K562 (cell line): ENCODE measurements around the gene UBAP2. TPM values are rescaled to one million over a fixed set of nuclear protein-coding genes. Genes with fewer than 3 reads are reported as not detected.
A peak's percentile ranks its signal among the peaks of the same experiment; 100 is the strongest.

ENCODE experiments used
- ATAC-seq: fragments of 200-7000 bp; cut with Tn5 transposase; 3 replicates; pipeline ENCODE4 v1.9.1; 2020; ENCODE audit warnings: moderate library complexity
- BruUV-seq: library from RNA; stranded (reverse); fragments of 400-500 nt; replicated peaks from 2 replicates; lab custom pipeline; 2021; lab: Mats Ljungman, UMichigan
- CTCF ChIA-PET: fragments of 300-600 bp; formaldehyde crosslinking; extraction: SDS; loops from one replicate; lab custom pipeline; 2021; ENCODE audit warnings: low intra/inter-chr PET ratio; lab: Yijun Ruan, JAX
- POLR2A ChIA-PET: fragments of 300-600, 350-650 bp; sonication (Branson Sonifier 250); formaldehyde crosslinking; extraction: SDS; loops from one replicate; lab custom pipeline; 2021; ENCODE audit warnings: antibody characterized with exemption, inconsistent platforms; lab: Yijun Ruan, JAX
- DNase-seq, 4 experiments: peaks; one replicate each; pipeline versions ENCODE4 v3.0.0 to v3.0.0-alpha.2; 2011 to 2018; ENCODE audit warnings: low spot score in 3 of 4, mixed read lengths in 3 of 4; ENCODE audit errors: extremely low read depth in 1 of 4
- FAIRE-seq: peaks from 2 replicates; lab custom pipeline; 2011; peaks lifted over from hg19 to GRCh38; lab: Jason Lieb, UNC
- H2AFZ ChIP-seq: 2 replicates; pipeline ENCODE4 v1.6.0; 2011; ENCODE audit warnings: low read depth, low read length, control low read depth, inconsistent platforms
- H3K27ac ChIP-seq: fragments of 200-600 bp; 3 replicates; pipeline ENCODE4 v1.8.0; 2011; ENCODE audit warnings: low read depth, mild to moderate bottlenecking, control low read depth, inconsistent platforms, low read length, moderate library complexity, mixed read lengths; ENCODE audit errors: extremely low read depth
- H3K27me3 ChIP-seq, 2 experiments: fragments of 300-600 bp in 1 of 2; 2 replicates in 1 of 2; 3 replicates in 1 of 2; pipeline versions ENCODE4 v1.6.0 to v1.8.0; 2011; ENCODE audit warnings: inconsistent platforms in 2 of 2, low read length in 2 of 2, mild to moderate bottlenecking in 1 of 2, mixed read lengths in 1 of 2, moderate library complexity in 1 of 2; ENCODE audit not compliant: control insufficient read depth in 2 of 2, insufficient read depth in 2 of 2
- H3K36me3 ChIP-seq: fragments of 300-600 bp; 3 replicates; pipeline ENCODE4 v1.8.0; 2011; ENCODE audit warnings: mild to moderate bottlenecking, low read length, inconsistent platforms; ENCODE audit not compliant: control insufficient read depth, insufficient read depth
- H3K4me1 ChIP-seq, 2 experiments: fragments of 200-600 bp in 1 of 2; replicated peaks in 1 of 2; 2 replicates in 1 of 2; 3 replicates in 1 of 2; pipeline versions ENCODE4 v1.5.1 to v1.8.0; 2011; ENCODE audit warnings: inconsistent platforms in 2 of 2, low read length in 2 of 2, mild to moderate bottlenecking in 1 of 2, mixed read lengths in 1 of 2, moderate library complexity in 1 of 2; ENCODE audit not compliant: control insufficient read depth in 2 of 2, insufficient read depth in 2 of 2
- H3K4me2 ChIP-seq: 2 replicates; pipeline ENCODE4 v1.6.1; 2011; ENCODE audit warnings: low read length, control low read depth, inconsistent platforms, mixed read lengths; ENCODE audit not compliant: insufficient read depth
- H3K4me3 ChIP-seq: fragments of 200-600 bp; sonication (generic), shearing (Covaris generic); 2 replicates; pipeline ENCODE4 v1.5.1; 2016; ENCODE audit warnings: control low read depth, inconsistent platforms
- H3K79me2 ChIP-seq: fragments of 200-600 bp; 3 replicates; pipeline ENCODE4 v1.8.0; 2011; ENCODE audit warnings: low read length, inconsistent platforms; ENCODE audit not compliant: control insufficient read depth, insufficient read depth
- H3K9ac ChIP-seq, 2 experiments: 2 replicates each; pipeline versions ENCODE4 v1.6.0 to v1.6.1; 2011; ENCODE audit warnings: low read depth in 2 of 2, low read length in 2 of 2, control low read depth in 1 of 2, inconsistent platforms in 1 of 2, mild to moderate bottlenecking in 1 of 2, mixed read lengths in 1 of 2; ENCODE audit not compliant: insufficient read depth in 1 of 2
- H3K9me1 ChIP-seq: one replicate; pipeline ENCODE4 v1.6.0; 2011; ENCODE audit warnings: inconsistent platforms, mild to moderate bottlenecking, low read length, moderate library complexity; ENCODE audit not compliant: control insufficient read depth, insufficient read depth
- H3K9me3 ChIP-seq: replicated peaks from 2 replicates; pipeline ENCODE4 v1.5.1; 2011; ENCODE audit warnings: low read depth, low read length, inconsistent platforms; ENCODE audit not compliant: control insufficient read depth, insufficient read depth
- H4K20me1 ChIP-seq: replicated peaks from 2 replicates; pipeline ENCODE4 v1.6.1; 2011; ENCODE audit warnings: low read length, inconsistent platforms, mixed read lengths; ENCODE audit not compliant: control insufficient read depth, insufficient read depth
- CHD1 ChIP-seq: fragments of 200-600 bp; sonication (generic); IDR thresholded peaks from one replicate; pipeline ENCODE4 v1.6.1; 2012; ENCODE audit warnings: mild to moderate bottlenecking, moderate library complexity, low read length, inconsistent platforms
- CTBP1 ChIP-seq: fragments of 450-650 bp; IDR thresholded peaks from 2 replicates; pipeline ENCODE4 v1.6.1; 2016; ENCODE audit warnings: borderline replicate concordance
- DACH1 ChIP-seq: fragments of 450-650 bp; IDR thresholded peaks from 2 replicates; pipeline ENCODE4 v1.6.1; 2018; ENCODE audit not compliant: partially characterized antibody
- FOSL1 ChIP-seq: fragments of 200-800 bp; sonication (Bioruptor generic); conservative IDR thresholded peaks from 2 replicates; pipeline ENCODE4 v1.6.1; 2016; ENCODE audit warnings: missing genetic modification characterization, missing compliant biosample characterization
- FOXJ3 ChIP-seq: sonication (generic); formaldehyde crosslinking; IDR thresholded peaks from 2 replicates; pipeline ENCODE4 v1.4.0; 2020; ENCODE audit warnings: mild to moderate bottlenecking, missing genetic modification reagents
- HNRNPUL1 ChIP-seq: fragments of 200-400 bp; formaldehyde crosslinking; IDR thresholded peaks from 2 replicates; pipeline ENCODE4 v1.6.1; 2017; ENCODE audit warnings: low read length
- JUN ChIP-seq, 2 experiments: sonication (generic) in 1 of 2; formaldehyde crosslinking in 1 of 2; IDR thresholded peaks; 2 replicates each; pipeline versions ENCODE4 v1.6.1 to v1.8.0; 2012 to 2022; ENCODE audit warnings: borderline replicate concordance in 2 of 2, mild to moderate bottlenecking in 2 of 2, improper control_type of control experiment in 1 of 2, low read depth in 1 of 2, low read length in 1 of 2, missing genetic modification reagents in 1 of 2
- NFRKB ChIP-seq: fragments of 450-650 bp; IDR thresholded peaks from 2 replicates; pipeline ENCODE4 v1.6.1; 2016; ENCODE audit warnings: low read depth
- NR3C1 ChIP-seq: sonication (generic); formaldehyde crosslinking; IDR thresholded peaks from 2 replicates; pipeline ENCODE4 v1.8.1; 2022; ENCODE audit warnings: missing genetic modification reagents
- PHB2 ChIP-seq: fragments of 450-650 bp; IDR thresholded peaks from 2 replicates; pipeline ENCODE4 v1.6.1; 2017; ENCODE audit warnings: low read depth
- PPARD ChIP-seq: fragments of 250-450 bp; sonication (Bioruptor Pico); IDR thresholded peaks from 2 replicates; pipeline ENCODE4 v1.8.0; 2022; ENCODE audit warnings: inconsistent platforms, mild to moderate bottlenecking, moderate library complexity
- SIRT6 ChIP-seq: IDR thresholded peaks from one replicate; pipeline ENCODE4 v1.6.1; 2012; ENCODE audit warnings: low read depth, mild to moderate bottlenecking, control low read depth, inconsistent platforms, low read length, moderate library complexity
- STAG1 ChIP-seq: sonication (generic); formaldehyde crosslinking; IDR thresholded peaks from 2 replicates; pipeline ENCODE4 v1.5.0; 2020; ENCODE audit warnings: missing genetic modification reagents, borderline replicate concordance
- ZNF134 ChIP-seq: fragments of 250-450 bp; sonication (Bioruptor Pico); conservative IDR thresholded peaks from 2 replicates; pipeline ENCODE4 v1.4.0; 2020
- ZNF23 ChIP-seq: fragments of 250-450 bp; sonication (Bioruptor Pico); IDR thresholded peaks from 2 replicates; pipeline ENCODE4 v1.4.0; 2020; ENCODE audit warnings: mild to moderate bottlenecking
- ZNF282 ChIP-seq: sonication (generic); formaldehyde crosslinking; IDR thresholded peaks from 2 replicates; pipeline ENCODE4 v1.8.1; 2023; ENCODE audit warnings: missing genetic modification reagents
- ZNF57 ChIP-seq: fragments of 450-650 bp; formaldehyde crosslinking; IDR thresholded peaks from 2 replicates; pipeline ENCODE4 v1.4.0; 2020; ENCODE audit warnings: mild to moderate bottlenecking, moderate library complexity
- ZNF639 ChIP-seq, 2 experiments: fragments of 200-800 bp in 1 of 2; sonication (Bioruptor generic) in 1 of 2; sonication (generic) in 1 of 2; formaldehyde crosslinking in 1 of 2; IDR thresholded peaks in 1 of 2; conservative IDR thresholded peaks in 1 of 2; 2 replicates each; pipeline versions ENCODE4 v1.5.0 to v1.6.1; 2016 to 2020; ENCODE audit warnings: missing compliant biosample characterization in 1 of 2, missing genetic modification characterization in 1 of 2, missing genetic modification reagents in 1 of 2
- ZNF699 ChIP-seq: fragments of 250-450 bp; sonication (Bioruptor Pico); IDR thresholded peaks from 2 replicates; pipeline ENCODE4 v1.8.0; 2021; ENCODE audit warnings: mild to moderate bottlenecking, moderate library complexity; ENCODE audit not compliant: insufficient replicate concordance
- WGBS: fragments of 100-300 bp; shearing (Covaris generic); methylation state at CpG from one replicate; pipeline ENCODE4 v1.1.6; 2016; ENCODE audit warnings: low coverage, mixed read lengths; ENCODE audit not compliant: insufficient coverage; ENCODE audit errors: missing lambda C conversion rate; 5-methylcytosine and 5-hydroxymethylcytosine counted together
- in situ Hi-C: fragments of 300-500 bp; cut with MboI; formaldehyde crosslinking; loops from 4 replicates; pipeline ENCODE4 v1.15.0; 2018; ENCODE audit warnings: inconsistent platforms, mixed read lengths
- intact Hi-C: fragments of 100-400 bp; cut with micrococcal nuclease; formaldehyde crosslinking; loops from 2 replicates; pipeline ENCODE4 v1.14.2; 2022
- polyA plus RNA-seq, 8 experiments: library from polyadenylated mRNA; depleted of rRNA in 4 of 8; stranded (reverse) in 5 of 8; unstranded in 3 of 8; fragments of >200 nt; fragmentation: Nextera tagmentation in 2 of 8; fragmentation: Illumina TruSeq in 1 of 8; extraction: Ambion mirVana in 2 of 8; extraction: Trizol in 1 of 8; gene quantifications; 2 replicates each; pipeline versions ENCODE4 v1.2.1 to v1.2.3, GENCODE V29; 2011 to 2014; ENCODE audit warnings: inconsistent platforms in 1 of 8, missing spikeins in 1 of 8
- total RNA-seq, 7 experiments: library from RNA; depleted of rRNA in 6 of 7; stranded (reverse); fragments of >200 nt in 6 of 7; fragmentation: Illumina TruSeq in 2 of 7; extraction: Trizol in 2 of 7; gene quantifications; 2 replicates each; pipeline versions ENCODE4 v1.2.1 to v1.2.3, GENCODE V29; 2011 to 2021; ENCODE audit warnings: low replicate concordance in 1 of 7
- TF ChIP-seq, protein P1 (sequence below): fragments of 250-450 bp; sonication (Bioruptor Pico); IDR thresholded peaks from 2 replicates; pipeline ENCODE4 v1.5.0; 2020; ENCODE audit warnings: mild to moderate bottlenecking

Gene UBAP2
- total and polyA plus RNA-seq, 9 of the 15 experiments (the other 6 are each of a cell fraction or from before 2014, with no cell fraction given): 8.7 to 47.9 (median 18.7) TPM

DNA sequence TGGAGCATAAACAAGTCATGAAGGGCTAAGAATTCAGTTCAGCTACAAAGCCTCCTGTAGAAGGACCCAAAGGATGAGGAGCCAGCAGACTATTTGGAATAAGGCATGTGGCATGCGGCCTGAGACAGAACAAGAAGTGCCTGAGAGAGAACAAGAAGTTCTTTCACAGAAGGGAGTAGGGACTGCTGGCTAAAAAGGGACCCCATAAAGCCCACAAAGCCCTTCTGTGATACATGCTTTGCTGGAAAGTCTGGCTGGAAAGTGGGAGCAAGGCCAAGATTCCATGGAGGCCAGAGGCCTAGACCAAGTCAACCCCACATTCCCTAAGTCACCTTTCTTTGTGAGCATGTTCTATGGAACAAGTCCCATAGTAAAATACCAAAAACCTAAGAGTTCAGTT is 35.9 kb upstream of the UBAP2 start (continued):
- TF ChIP-seq ZNF134 (CRISPR knock-in tag): no peak
- TF ChIP-seq DACH1: no peak
- no peak for TF ChIP-seq ZNF282

- 16% methylated on average over 2 of the region's 2 CpGs for WGBS
- ATAC-seq (0 out of 3 replicates have a peak, but pooled peaks have one; percentile 37), FAIRE-seq (no peak), DNase-seq (peak in 2 of 4 experiments; percentile 20 to 29)
- Histone ChIP-seq H4K20me1 (no peaks in the 10 kb centered on the region), H3K27ac (no peak overlapping the region), H3K36me3 (no peaks in the 10 kb centered on the region), H3K9ac (no peak overlapping the region), H3K4me1 (peaks cover 0 to 2% of the 10 kb centered on the region in 2 experiments; a peak in 1 of 5 replicates), H3K4me3 (no peak overlapping the region), H3K79me2 (no peaks in the 10 kb centered on the region), H2AFZ (no peak overlapping the region), H3K27me3 (no peaks in the 10 kb centered on the region), H3K9me1 (no peaks in the 10 kb centered on the region), H3K9me3 (no peaks in the 10 kb centered on the region), H3K4me2 (no peak overlapping the region)
- intact Hi-C loops: loop anchor here (10.0 kb wide), 1 partner anchor 154 kb away; no protein-coding TSS in a partner anchor
- CTCF ChIA-PET: no interaction called here
- POLR2A ChIA-PET: no interaction called here
- in situ Hi-C loops: no loop called here
- no TSS peak for BruUV-seq
- TF ChIP-seq NR3C1 (CRISPR knock-in tag) (no peak), CTBP1 (peak; percentile 43; the same call in 1 of the 2 replicates), SIRT6 (no peak), PPARD (CRISPR knock-in tag) (no peak), FOXJ3 (CRISPR knock-in tag) (no peak), NFRKB (no peak), ZNF23 (no peak), CHD1 (no peak), HNRNPUL1 (no peak), JUN (IDR thresholded peaks at IDR 0.05; ENCODE audit: borderline replicate concordance, low read depth, low read length) (peak; percentile 69; the same call in 1 of the 2 replicates), JUN (CRISPR knock-in tag; IDR thresholded peaks at IDR 0.05; ENCODE audit: borderline replicate concordance) (no peak), STAG1 (CRISPR knock-in tag) (no peak), FOSL1 (tag) (peak; percentile 64), ZNF57 (CRISPR knock-in tag) (no peak), ZNF699 (CRISPR knock-in tag) (no peak), ZNF639 (CRISPR knock-in tag; conservative IDR thresholded peaks at IDR 0.05 in 1 of 2, IDR thresholded peaks at IDR 0.05 in 1 of 2) (no peak), PHB2 (no peak)
- TF ChIP-seq, protein P1, sequence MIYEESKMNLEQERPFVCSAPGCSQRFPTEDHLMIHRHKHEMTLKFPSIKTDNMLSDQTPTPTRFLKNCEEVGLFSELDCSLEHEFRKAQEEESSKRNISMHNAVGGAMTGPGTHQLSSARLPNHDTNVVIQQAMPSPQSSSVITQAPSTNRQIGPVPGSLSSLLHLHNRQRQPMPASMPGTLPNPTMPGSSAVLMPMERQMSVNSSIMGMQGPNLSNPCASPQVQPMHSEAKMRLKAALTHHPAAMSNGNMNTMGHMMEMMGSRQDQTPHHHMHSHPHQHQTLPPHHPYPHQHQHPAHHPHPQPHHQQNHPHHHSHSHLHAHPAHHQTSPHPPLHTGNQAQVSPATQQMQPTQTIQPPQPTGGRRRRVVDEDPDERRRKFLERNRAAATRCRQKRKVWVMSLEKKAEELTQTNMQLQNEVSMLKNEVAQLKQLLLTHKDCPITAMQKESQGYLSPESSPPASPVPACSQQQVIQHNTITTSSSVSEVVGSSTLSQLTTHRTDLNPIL (CRISPR knock-in tag): no peak
Observed at GRCh38 chr9:34079181-34079580, 30.5 kb upstream of the UBAP2 start.
